ENCODE measurements around the gene LAGE3.

Gene LAGE3

DNA sequence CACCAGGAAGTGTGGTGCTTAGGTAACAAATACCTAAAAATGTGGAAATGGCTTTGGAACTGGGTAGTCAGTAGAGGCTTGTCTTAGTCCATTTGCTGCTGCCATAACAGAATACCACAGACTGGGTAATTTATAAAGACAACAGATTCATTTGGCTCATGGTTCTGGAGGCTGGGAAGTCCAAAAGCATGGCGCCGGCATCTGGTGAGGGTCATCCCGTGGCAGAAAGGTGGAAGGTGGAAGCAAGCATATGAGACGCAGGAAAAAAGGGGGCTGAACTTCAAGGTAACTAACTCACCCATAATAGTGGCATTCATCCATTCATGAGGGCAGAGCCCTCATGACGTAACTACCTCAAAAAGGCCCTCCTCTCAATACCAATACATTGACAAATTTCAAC is 30.4 kb upstream of the LAGE3 start:
- no peak for TF ChIP-seq CTCF (IDR thresholded peaks at IDR 0.05; ENCODE audit: low read depth, low read length)
- no peak overlapping the region for H3K4me3 ChIP-seq (replicated peaks in 1 of 2; ENCODE audit: low read depth in 2 of 2, low read length in 2 of 2)
- no peak for DNase-seq (ENCODE audit: low read depth in 2 of 2)

DNA sequence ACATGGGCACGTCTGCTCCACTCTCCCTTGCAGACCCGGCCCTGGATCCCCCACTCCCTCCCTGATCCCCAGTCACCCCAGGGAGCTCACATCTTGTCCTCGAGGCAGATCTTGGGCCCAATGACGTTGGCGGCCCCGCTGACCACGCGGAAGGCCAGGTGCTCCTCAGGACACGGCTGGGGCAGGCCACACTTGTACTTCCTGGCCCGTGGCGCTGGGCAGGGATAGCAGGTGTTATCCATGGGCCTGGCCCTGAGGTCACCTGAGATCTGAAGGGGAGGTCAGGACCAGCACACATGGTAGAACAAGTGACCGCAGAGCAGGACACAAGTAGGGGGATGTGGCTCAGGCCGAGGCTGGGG is 29.3 kb upstream of the LAGE3 start:
- no peak overlapping the region for H3K4me3 ChIP-seq (replicated peaks in 1 of 2; ENCODE audit: low read depth in 2 of 2, low read length in 2 of 2)
- no peak for TF ChIP-seq CTCF (IDR thresholded peaks at IDR 0.05; ENCODE audit: low read depth, low read length)
- no peak for DNase-seq (ENCODE audit: low read depth in 2 of 2)

GRCh38 chrX:154507673-154508383 is 28.7 kb upstream of the LAGE3 start:
- DNase-seq (ENCODE audit: low read depth in 2 of 2): no peak
- H3K4me3 ChIP-seq (replicated peaks in 1 of 2; ENCODE audit: low read depth in 2 of 2, low read length in 2 of 2): no peak overlapping the region
- TF ChIP-seq CTCF (IDR thresholded peaks at IDR 0.05; ENCODE audit: low read depth, low read length): no peak

- no peak overlapping the region for H3K4me3 ChIP-seq (replicated peaks in 1 of 2; ENCODE audit: low read depth in 2 of 2, low read length in 2 of 2)
- no peak for TF ChIP-seq CTCF (IDR thresholded peaks at IDR 0.05; ENCODE audit: low read depth, low read length)
- DNase-seq (ENCODE audit: low read depth in 2 of 2): no peak
These were observed 27.6 kb upstream of the LAGE3 start for GRCh38 chrX:154506483-154507332.

- peak; percentile 57 to 69 for DNase-seq (ENCODE audit: low read depth in 2 of 2)
These were observed 26.7 kb upstream of the LAGE3 start for GRCh38 chrX:154505734-154506133.

GRCh38 chrX:154502989-154503388 is 23.9 kb upstream of the LAGE3 start:
- no peak overlapping the region for H3K4me3 ChIP-seq (replicated peaks in 1 of 2; ENCODE audit: low read depth in 2 of 2, low read length in 2 of 2)
- no peak for TF ChIP-seq CTCF (IDR thresholded peaks at IDR 0.05; ENCODE audit: low read depth, low read length)
- DNase-seq (ENCODE audit: low read depth in 2 of 2): no peak

More at GRCh38 chrX:154505734-154506133, 26.7 kb upstream of the LAGE3 start:
- no peak for TF ChIP-seq CTCF (IDR thresholded peaks at IDR 0.05; ENCODE audit: low read depth, low read length)
- no peak overlapping the region for H3K4me3 ChIP-seq (replicated peaks in 1 of 2; ENCODE audit: low read depth in 2 of 2, low read length in 2 of 2)
